Fibroblast of lung (primary cell): ENCODE measurements around the gene USP24.

ENCODE experiments used
- CTCF ChIP-seq, 2 donors: IDR thresholded peaks in 1 of 2; conservative IDR thresholded peaks in 1 of 2; 1 replicate in 1 of 2; 2 replicates in 1 of 2; pipeline ENCODE4 v1.5.1; 2011 to 2012; ENCODE audit warnings: low read length in 2 of 2, control low read depth in 1 of 2, inconsistent platforms in 1 of 2, low read depth in 1 of 2, mild to moderate bottlenecking in 1 of 2
- EZH2 ChIP-seq: IDR thresholded peaks from 2 replicates; pipeline ENCODE4 v1.5.1; 2012; ENCODE audit warnings: low read length, control low read depth, mild to moderate bottlenecking; ENCODE audit errors: missing control alignments

- TF ChIP-seq CTCF (conservative IDR thresholded peaks at IDR 0.05 in 1 of 2, IDR thresholded peaks at IDR 0.05 in 1 of 2; ENCODE audit: low read depth in 1 of 2, low read length in 2 of 2) (no peak), EZH2 (no peak)
Measured at GRCh38 chr1:55222152-55222551, 7.0 kb upstream of the USP24 start.
